H1 (cell line): ENCODE measurements around the gene SPINK9. TPM values are rescaled to one million over a fixed set of nuclear protein-coding genes. Genes with fewer than 3 reads are reported as not detected.

Experiments
- ASH2L ChIP-seq: fragments of 200-600, 300-600 bp; sonication (generic); IDR thresholded peaks from one replicate; pipeline ENCODE4 v1.7.1; 2017; ENCODE audit warnings: low read length
- CBX5 ChIP-seq: fragments of 300-800, 300-1000 bp; sonication (generic); IDR thresholded peaks from 2 replicates; pipeline ENCODE4 v1.7.1; 2016; ENCODE audit warnings: antibody characterized with exemption, low read length, low read depth
- KDM1A ChIP-seq: fragments of 200-600, 300-600 bp; sonication (generic); IDR thresholded peaks from 2 replicates; pipeline ENCODE4 v1.7.1; 2016; ENCODE audit warnings: mild to moderate bottlenecking, low read length, borderline replicate concordance
- KDM4A ChIP-seq: IDR thresholded peaks from one replicate; pipeline ENCODE4 v1.7.1; 2012; ENCODE audit warnings: low read depth, mild to moderate bottlenecking, moderate library complexity, low read length, inconsistent platforms; ENCODE audit not compliant: severe bottlenecking
- POLR2AphosphoS5 ChIP-seq: IDR thresholded peaks from 2 replicates; pipeline ENCODE4 v1.6.1; 2011; ENCODE audit warnings: low read depth, low read length
- polyA plus RNA-seq, 7 experiments: library from polyadenylated mRNA; depleted of rRNA in 3 of 7; stranded (reverse) in 5 of 7; unstranded in 2 of 7; fragments of >200 nt in 5 of 7; fragments of 200-250 nt in 2 of 7; gene quantifications; 1 replicate in 5 of 7; 2 replicates in 1 of 7; 4 replicates in 1 of 7; pipeline versions ENCODE4 v1.2.1 to v1.2.3, GENCODE V29; 2011 to 2013; ENCODE audit warnings: missing spikeins in 2 of 7, mixed read lengths in 2 of 7
- total RNA-seq: library from RNA; stranded (reverse); fragmentation: NEBNext Ultra II Directional; extraction: Animal tissue kit (Norgen Biotek cat#: 25700); gene quantifications from 2 replicates; pipeline ENCODE4 v1.2.1, GENCODE V29; 2021
- TF ChIP-seq, protein P1 (sequence below): fragments of 300-600 bp; sonication (generic); IDR thresholded peaks from 2 replicates; pipeline ENCODE4 v1.7.1; 2012; ENCODE audit warnings: low read length, moderate library complexity, mild to moderate bottlenecking, inconsistent platforms; ENCODE audit not compliant: insufficient replicate concordance

The SPINK9 gene
- total and polyA plus RNA-seq, 2 of the 8 experiments (the other 6 are each of a cell fraction or from before 2014, with no cell fraction given) = not detected

DNA sequence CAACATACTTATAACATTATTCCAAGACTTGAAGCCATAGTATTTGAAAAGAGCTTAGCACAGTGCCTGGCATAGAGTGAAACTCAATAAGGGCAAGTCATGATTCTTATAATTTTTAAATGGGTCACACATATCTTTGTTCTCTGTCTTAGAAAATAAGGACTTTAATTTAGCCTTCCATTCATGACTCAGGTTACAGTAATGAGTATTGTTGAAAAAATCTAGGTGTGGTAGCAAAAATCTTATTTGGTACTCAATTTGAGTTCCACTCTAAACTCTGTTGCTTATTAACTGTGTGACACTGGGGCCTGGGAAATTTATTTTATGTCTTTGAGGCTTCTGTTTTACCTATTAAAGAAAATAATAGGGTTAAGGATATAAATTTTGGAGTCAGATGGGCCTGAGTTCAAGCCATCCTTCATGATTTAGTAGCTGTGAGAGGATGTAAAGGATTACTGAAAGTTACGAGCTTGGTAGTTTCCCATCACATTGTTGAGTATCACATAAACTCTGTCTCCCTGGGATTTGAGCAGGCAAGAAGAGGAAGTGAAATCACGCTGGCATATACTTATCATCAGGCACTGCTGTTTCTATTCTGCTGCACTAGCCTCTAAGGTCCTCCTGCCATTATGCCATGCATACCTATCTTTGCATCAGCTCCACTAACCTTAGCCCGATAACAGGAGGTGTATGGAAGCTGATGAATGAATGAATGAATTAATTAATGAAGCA lies 1.5 kb downstream of the SPINK9 start (continued):
- TF ChIP-seq, protein P1, sequence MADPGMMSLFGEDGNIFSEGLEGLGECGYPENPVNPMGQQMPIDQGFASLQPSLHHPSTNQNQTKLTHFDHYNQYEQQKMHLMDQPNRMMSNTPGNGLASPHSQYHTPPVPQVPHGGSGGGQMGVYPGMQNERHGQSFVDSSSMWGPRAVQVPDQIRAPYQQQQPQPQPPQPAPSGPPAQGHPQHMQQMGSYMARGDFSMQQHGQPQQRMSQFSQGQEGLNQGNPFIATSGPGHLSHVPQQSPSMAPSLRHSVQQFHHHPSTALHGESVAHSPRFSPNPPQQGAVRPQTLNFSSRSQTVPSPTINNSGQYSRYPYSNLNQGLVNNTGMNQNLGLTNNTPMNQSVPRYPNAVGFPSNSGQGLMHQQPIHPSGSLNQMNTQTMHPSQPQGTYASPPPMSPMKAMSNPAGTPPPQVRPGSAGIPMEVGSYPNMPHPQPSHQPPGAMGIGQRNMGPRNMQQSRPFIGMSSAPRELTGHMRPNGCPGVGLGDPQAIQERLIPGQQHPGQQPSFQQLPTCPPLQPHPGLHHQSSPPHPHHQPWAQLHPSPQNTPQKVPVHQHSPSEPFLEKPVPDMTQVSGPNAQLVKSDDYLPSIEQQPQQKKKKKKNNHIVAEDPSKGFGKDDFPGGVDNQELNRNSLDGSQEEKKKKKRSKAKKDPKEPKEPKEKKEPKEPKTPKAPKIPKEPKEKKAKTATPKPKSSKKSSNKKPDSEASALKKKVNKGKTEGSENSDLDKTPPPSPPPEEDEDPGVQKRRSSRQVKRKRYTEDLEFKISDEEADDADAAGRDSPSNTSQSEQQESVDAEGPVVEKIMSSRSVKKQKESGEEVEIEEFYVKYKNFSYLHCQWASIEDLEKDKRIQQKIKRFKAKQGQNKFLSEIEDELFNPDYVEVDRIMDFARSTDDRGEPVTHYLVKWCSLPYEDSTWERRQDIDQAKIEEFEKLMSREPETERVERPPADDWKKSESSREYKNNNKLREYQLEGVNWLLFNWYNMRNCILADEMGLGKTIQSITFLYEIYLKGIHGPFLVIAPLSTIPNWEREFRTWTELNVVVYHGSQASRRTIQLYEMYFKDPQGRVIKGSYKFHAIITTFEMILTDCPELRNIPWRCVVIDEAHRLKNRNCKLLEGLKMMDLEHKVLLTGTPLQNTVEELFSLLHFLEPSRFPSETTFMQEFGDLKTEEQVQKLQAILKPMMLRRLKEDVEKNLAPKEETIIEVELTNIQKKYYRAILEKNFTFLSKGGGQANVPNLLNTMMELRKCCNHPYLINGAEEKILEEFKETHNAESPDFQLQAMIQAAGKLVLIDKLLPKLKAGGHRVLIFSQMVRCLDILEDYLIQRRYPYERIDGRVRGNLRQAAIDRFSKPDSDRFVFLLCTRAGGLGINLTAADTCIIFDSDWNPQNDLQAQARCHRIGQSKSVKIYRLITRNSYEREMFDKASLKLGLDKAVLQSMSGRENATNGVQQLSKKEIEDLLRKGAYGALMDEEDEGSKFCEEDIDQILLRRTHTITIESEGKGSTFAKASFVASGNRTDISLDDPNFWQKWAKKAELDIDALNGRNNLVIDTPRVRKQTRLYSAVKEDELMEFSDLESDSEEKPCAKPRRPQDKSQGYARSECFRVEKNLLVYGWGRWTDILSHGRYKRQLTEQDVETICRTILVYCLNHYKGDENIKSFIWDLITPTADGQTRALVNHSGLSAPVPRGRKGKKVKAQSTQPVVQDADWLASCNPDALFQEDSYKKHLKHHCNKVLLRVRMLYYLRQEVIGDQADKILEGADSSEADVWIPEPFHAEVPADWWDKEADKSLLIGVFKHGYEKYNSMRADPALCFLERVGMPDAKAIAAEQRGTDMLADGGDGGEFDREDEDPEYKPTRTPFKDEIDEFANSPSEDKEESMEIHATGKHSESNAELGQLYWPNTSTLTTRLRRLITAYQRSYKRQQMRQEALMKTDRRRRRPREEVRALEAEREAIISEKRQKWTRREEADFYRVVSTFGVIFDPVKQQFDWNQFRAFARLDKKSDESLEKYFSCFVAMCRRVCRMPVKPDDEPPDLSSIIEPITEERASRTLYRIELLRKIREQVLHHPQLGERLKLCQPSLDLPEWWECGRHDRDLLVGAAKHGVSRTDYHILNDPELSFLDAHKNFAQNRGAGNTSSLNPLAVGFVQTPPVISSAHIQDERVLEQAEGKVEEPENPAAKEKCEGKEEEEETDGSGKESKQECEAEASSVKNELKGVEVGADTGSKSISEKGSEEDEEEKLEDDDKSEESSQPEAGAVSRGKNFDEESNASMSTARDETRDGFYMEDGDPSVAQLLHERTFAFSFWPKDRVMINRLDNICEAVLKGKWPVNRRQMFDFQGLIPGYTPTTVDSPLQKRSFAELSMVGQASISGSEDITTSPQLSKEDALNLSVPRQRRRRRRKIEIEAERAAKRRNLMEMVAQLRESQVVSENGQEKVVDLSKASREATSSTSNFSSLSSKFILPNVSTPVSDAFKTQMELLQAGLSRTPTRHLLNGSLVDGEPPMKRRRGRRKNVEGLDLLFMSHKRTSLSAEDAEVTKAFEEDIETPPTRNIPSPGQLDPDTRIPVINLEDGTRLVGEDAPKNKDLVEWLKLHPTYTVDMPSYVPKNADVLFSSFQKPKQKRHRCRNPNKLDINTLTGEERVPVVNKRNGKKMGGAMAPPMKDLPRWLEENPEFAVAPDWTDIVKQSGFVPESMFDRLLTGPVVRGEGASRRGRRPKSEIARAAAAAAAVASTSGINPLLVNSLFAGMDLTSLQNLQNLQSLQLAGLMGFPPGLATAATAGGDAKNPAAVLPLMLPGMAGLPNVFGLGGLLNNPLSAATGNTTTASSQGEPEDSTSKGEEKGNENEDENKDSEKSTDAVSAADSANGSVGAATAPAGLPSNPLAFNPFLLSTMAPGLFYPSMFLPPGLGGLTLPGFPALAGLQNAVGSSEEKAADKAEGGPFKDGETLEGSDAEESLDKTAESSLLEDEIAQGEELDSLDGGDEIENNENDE = no peak
- TF ChIP-seq KDM1A = no peak
- TF ChIP-seq POLR2AphosphoS5 = no peak
- no peak for TF ChIP-seq CBX5
- TF ChIP-seq KDM4A = no peak
- no peak for TF ChIP-seq ASH2L
